Gastrocnemius medialis (tissue), 4 donors: ENCODE data around the gene OPCML. TPM values are rescaled to one million over a fixed set of nuclear protein-coding genes. Genes with fewer than 3 reads are reported as not detected.

Experiments used
- ATAC-seq, 2 donors: fragments of 150-250 bp; one replicate each; pipeline ENCODE4 v1.9.1; 2016
- DNase-seq, 2 donors: peaks; one replicate each; pipeline ENCODE4 v3.0.0-alpha.2; 2019
- H3K27ac ChIP-seq, 4 donors: fragments of 200-600 bp; sonication (generic); 1 replicate in 1 of 4; 2 replicates in 3 of 4; pipeline ENCODE4 v1.5.1; 2016 to 2018; ENCODE audit warnings: mild to moderate bottlenecking in 2 of 4, moderate library complexity in 1 of 4
- H3K27me3 ChIP-seq, 3 donors: fragments of 200-600 bp; sonication (generic) in 2 of 3; 1 replicate in 1 of 3; 2 replicates in 2 of 3; pipeline versions ENCODE4 v1.5.1 to v1.6.0; 2016 to 2019; ENCODE audit warnings: mild to moderate bottlenecking in 1 of 3, moderate library complexity in 1 of 3
- H3K36me3 ChIP-seq, 2 donors: fragments of 200-600 bp; sonication (generic) in 1 of 2; one replicate each; pipeline ENCODE4 v1.5.1; 2017 to 2018
- H3K4me1 ChIP-seq, 2 donors: fragments of 200-600 bp; sonication (generic) in 1 of 2; one replicate each; pipeline ENCODE4 v1.5.1; 2016 to 2017; ENCODE audit warnings: mild to moderate bottlenecking in 2 of 2
- H3K4me3 ChIP-seq, 4 donors: fragments of 200-600 bp; sonication (generic) in 3 of 4; 1 replicate in 1 of 4; 2 replicates in 3 of 4; pipeline ENCODE4 v1.5.1; 2016 to 2019; ENCODE audit warnings: mild to moderate bottlenecking in 2 of 4
- H3K9me3 ChIP-seq, 3 donors: fragments of 200-600 bp; sonication (generic) in 2 of 3; 1 replicate in 1 of 3; 2 replicates in 2 of 3; pipeline ENCODE4 v1.5.1; 2016 to 2019
- CTCF ChIP-seq, 5 experiments: fragments of 450-650 bp in 3 of 5; fragments of 200-600 bp in 2 of 5; sonication (generic) in 2 of 5; IDR thresholded peaks in 4 of 5; conservative IDR thresholded peaks in 1 of 5; 1 replicate in 4 of 5; 2 replicates in 1 of 5; pipeline ENCODE4 v1.5.1; 2016 to 2019; ENCODE audit warnings: antibody characterized with exemption in 5 of 5, mild to moderate bottlenecking in 3 of 5, moderate library complexity in 3 of 5
- POLR2A ChIP-seq, 2 donors: fragments of 450-650 bp; IDR thresholded peaks; one replicate each; pipeline ENCODE4 v1.6.1; 2017; ENCODE audit warnings: antibody characterized with exemption in 2 of 2, mild to moderate bottlenecking in 2 of 2, moderate library complexity in 2 of 2
- in situ Hi-C, 4 donors: fragments of 200-750 bp; cut with MboI; loops; one replicate each; pipeline versions ENCODE4 v1.15.0 to v1.8.0; 2017; ENCODE audit warnings: low sequenced_read_pairs in 4 of 4
- intact Hi-C: fragments of 100-400 bp; cut with DNase I; formaldehyde crosslinking; loops from one replicate; pipeline ENCODE4 v1.15.1; 2023; ENCODE audit warnings: low total_unique reads
- total RNA-seq, 4 donors: library from RNA; depleted of rRNA; stranded (reverse); fragments of >200 nt; gene quantifications; one replicate each; pipeline versions ENCODE4 v1.1.0 to v1.2.3, GENCODE V29; 2016

The OPCML gene
- total RNA-seq, 4 donors from 2014 or later = not detected

- no peaks in the 10 kb centered on the region for H3K4me1 ChIP-seq
- TF ChIP-seq POLR2A (IDR thresholded peaks at IDR 0.05) (no peak), CTCF (IDR thresholded peaks at IDR 0.05 in 4 of 5, conservative IDR thresholded peaks at IDR 0.05 in 1 of 5) (no peak)
- H3K27me3 ChIP-seq = no peaks in the 10 kb centered on the region
- in situ Hi-C loops (no loop called here), intact Hi-C loops (no loop called here)
- H3K36me3 ChIP-seq = no peaks in the 10 kb centered on the region
- ATAC-seq (no peak), DNase-seq (no peak)
- no peak overlapping the region for H3K4me3 ChIP-seq
- no peaks in the 10 kb centered on the region for H3K9me3 ChIP-seq
- H3K27ac ChIP-seq = no peak overlapping the region
Measured at GRCh38 chr11:133277886-133278285, 254.4 kb downstream of the OPCML start.

GRCh38 chr11:133271871-133272776 lies 260.2 kb downstream of the OPCML start:
- in situ Hi-C loops (no loop called here), intact Hi-C loops (no loop called here)
- no peak for DNase-seq
- Histone ChIP-seq H3K36me3 (no peaks in the 10 kb centered on the region), H3K4me1 (no peaks in the 10 kb centered on the region), H3K27me3 (no peaks in the 10 kb centered on the region), H3K4me3 (no peak overlapping the region), H3K27ac (no peak overlapping the region), H3K9me3 (no peaks in the 10 kb centered on the region)
- TF ChIP-seq POLR2A (IDR thresholded peaks at IDR 0.05) (no peak), CTCF (IDR thresholded peaks at IDR 0.05 in 4 of 5, conservative IDR thresholded peaks at IDR 0.05 in 1 of 5) (no peak)
- ATAC-seq = no peak

GRCh38 chr11:133271206-133271605 lies 261.1 kb downstream of the OPCML start:
- H3K4me1 ChIP-seq = no peaks in the 10 kb centered on the region
- no peaks in the 10 kb centered on the region for H3K9me3 ChIP-seq
- no peaks in the 10 kb centered on the region for H3K27me3 ChIP-seq
- no peak overlapping the region for H3K4me3 ChIP-seq
- in situ Hi-C loops (no loop called here), intact Hi-C loops (no loop called here)
- DNase-seq (no peak), ATAC-seq (no peak)
- TF ChIP-seq POLR2A (IDR thresholded peaks at IDR 0.05) (no peak), CTCF (IDR thresholded peaks at IDR 0.05 in 4 of 5, conservative IDR thresholded peaks at IDR 0.05 in 1 of 5) (no peak)
- no peak overlapping the region for H3K27ac ChIP-seq
- no peaks in the 10 kb centered on the region for H3K36me3 ChIP-seq

- in situ Hi-C loops = no loop called here
- no peak for ATAC-seq
- no peak overlapping the region for H3K27ac ChIP-seq
- intact Hi-C loops = no loop called here
- no peak overlapping the region for H3K4me3 ChIP-seq
- no peaks in the 10 kb centered on the region for H3K9me3 ChIP-seq
- no peak for DNase-seq
- no peak for TF ChIP-seq CTCF (IDR thresholded peaks at IDR 0.05 in 4 of 5, conservative IDR thresholded peaks at IDR 0.05 in 1 of 5)
- TF ChIP-seq POLR2A (IDR thresholded peaks at IDR 0.05) = no peak
- H3K36me3 ChIP-seq = no peaks in the 10 kb centered on the region
- H3K27me3 ChIP-seq = no peaks in the 10 kb centered on the region
- no peaks in the 10 kb centered on the region for H3K4me1 ChIP-seq
Measured at GRCh38 chr11:133269267-133269666, 263.0 kb downstream of the OPCML start.
